A549 (cell line): ENCODE results near the gene THRA. TPM values are rescaled to one million over a fixed set of nuclear protein-coding genes. Genes with fewer than 3 reads are reported as not detected.
A peak's percentile ranks its signal among the peaks of the same experiment; 100 is the strongest.

Experiments used
- ATOH8 ChIP-seq: fragments of 250-450 bp; sonication (Bioruptor Pico); IDR thresholded peaks from 2 replicates; pipeline ENCODE4 v1.5.0; 2020; ENCODE audit warnings: low read depth, mild to moderate bottlenecking, moderate library complexity
- BHLHE40 ChIP-seq: IDR thresholded peaks from 2 replicates; pipeline ENCODE4 v1.6.1; 2012; ENCODE audit warnings: low read depth, low read length, inconsistent platforms
- CHD2 ChIP-seq: fragments of 150-350 bp; IDR thresholded peaks from 2 replicates; pipeline ENCODE4 v1.6.1; 2014; ENCODE audit warnings: low read length; ENCODE audit not compliant: partially characterized antibody
- EHF ChIP-seq: fragments of 250-450 bp; sonication (Bioruptor Pico); IDR thresholded peaks from 2 replicates; pipeline ENCODE4 v1.5.0; 2020; ENCODE audit warnings: mild to moderate bottlenecking
- EHMT2 ChIP-seq: fragments of 200-600 bp; sonication (generic); IDR thresholded peaks from 2 replicates; pipeline ENCODE4 v1.6.1; 2016; ENCODE audit warnings: antibody characterized with exemption, low read depth, mild to moderate bottlenecking, moderate library complexity
- EP300 ChIP-seq, 2 experiments: fragments of >200 bp; sonication (Bioruptor Twin); formaldehyde crosslinking; IDR thresholded peaks; 2 replicates in 1 of 2; 3 replicates in 1 of 2; pipeline ENCODE4 v1.6.1; 2016 to 2017
- ESRRA ChIP-seq: fragments of 150-350 bp; IDR thresholded peaks from 2 replicates; pipeline ENCODE4 v1.6.1; 2014; ENCODE audit warnings: mild to moderate bottlenecking, low read length, borderline replicate concordance
- FOSB ChIP-seq: fragments of 250-450 bp; sonication (Bioruptor Pico); IDR thresholded peaks from 2 replicates; pipeline ENCODE4 v1.5.0; 2020; ENCODE audit warnings: mild to moderate bottlenecking, moderate library complexity
- FOSL2 ChIP-seq, 2 experiments: fragments of 450-650 bp in 1 of 2; fragments of >200 bp in 1 of 2; sonication (Bioruptor Twin) in 1 of 2; formaldehyde crosslinking; IDR thresholded peaks; 2 replicates each; pipeline versions ENCODE4 v1.5.0 to v1.6.1; 2016 to 2020; ENCODE audit warnings: mild to moderate bottlenecking in 1 of 2, moderate library complexity in 1 of 2
- GATA3 ChIP-seq: IDR thresholded peaks from 2 replicates; pipeline ENCODE4 v1.6.1; 2012; ENCODE audit warnings: borderline replicate concordance
- HES2 ChIP-seq: fragments of >200 bp; sonication (Bioruptor Twin); formaldehyde crosslinking; IDR thresholded peaks from 2 replicates; pipeline ENCODE4 v1.6.1; 2016
- HOXA7 ChIP-seq: fragments of 250-450 bp; sonication (Bioruptor Pico); IDR thresholded peaks from 2 replicates; pipeline ENCODE4 v1.5.0; 2020; ENCODE audit warnings: mild to moderate bottlenecking, moderate library complexity
- HOXB13 ChIP-seq: fragments of 250-450 bp; sonication (Bioruptor Pico); IDR thresholded peaks from 2 replicates; pipeline ENCODE4 v1.5.0; 2020; ENCODE audit warnings: low read depth, mild to moderate bottlenecking, moderate library complexity
- HOXB5 ChIP-seq: fragments of 250-450 bp; sonication (Bioruptor Pico); IDR thresholded peaks from 2 replicates; pipeline ENCODE4 v1.5.0; 2020; ENCODE audit warnings: mild to moderate bottlenecking, moderate library complexity
- KDM1A ChIP-seq: fragments of 200-600 bp; sonication (generic); IDR thresholded peaks from 2 replicates; pipeline ENCODE4 v1.6.1; 2016; ENCODE audit warnings: low read depth, mild to moderate bottlenecking
- KDM5A ChIP-seq: fragments of 200-600 bp; sonication (generic); IDR thresholded peaks from 2 replicates; pipeline ENCODE4 v1.6.1; 2016; ENCODE audit warnings: antibody characterized with exemption, mild to moderate bottlenecking
- MAX ChIP-seq: IDR thresholded peaks from 2 replicates; pipeline ENCODE4 v1.6.1; 2012
- MYC ChIP-seq: IDR thresholded peaks from 2 replicates; pipeline ENCODE4 v1.6.1; 2012; ENCODE audit warnings: mild to moderate bottlenecking, inconsistent platforms, low read length, improper control_type of control experiment, borderline replicate concordance
- NFE2L2 ChIP-seq: fragments of 150-350 bp; conservative IDR thresholded peaks from 2 replicates; pipeline ENCODE4 v1.6.1; 2014; ENCODE audit warnings: low read length
- NPAS2 ChIP-seq: fragments of 250-450 bp; sonication (Bioruptor Pico); IDR thresholded peaks from 2 replicates; pipeline ENCODE4 v1.8.0; 2022; ENCODE audit warnings: mild to moderate bottlenecking, moderate library complexity, borderline replicate concordance
- PBX3 ChIP-seq: IDR thresholded peaks from 2 replicates; pipeline ENCODE4 v1.6.1; 2012
- PHF8 ChIP-seq: fragments of 200-600 bp; sonication (generic); IDR thresholded peaks from 2 replicates; pipeline ENCODE4 v1.6.1; 2016; ENCODE audit warnings: low read depth, mild to moderate bottlenecking, antibody characterized with exemption, moderate library complexity, borderline replicate concordance
- RAD21 ChIP-seq, 2 experiments: fragments of >200 bp in 1 of 2; sonication (Bioruptor Twin) in 1 of 2; formaldehyde crosslinking in 1 of 2; IDR thresholded peaks in 1 of 2; conservative IDR thresholded peaks in 1 of 2; 2 replicates in 1 of 2; 3 replicates in 1 of 2; pipeline ENCODE4 v1.6.1; 2012 to 2018; ENCODE audit warnings: inconsistent platforms in 1 of 2
- RARB ChIP-seq: fragments of 250-450 bp; sonication (Bioruptor Pico); IDR thresholded peaks from 2 replicates; pipeline ENCODE4 v1.8.0; 2021; ENCODE audit warnings: mild to moderate bottlenecking, moderate library complexity
- RCOR1 ChIP-seq: fragments of 150-350 bp; IDR thresholded peaks from 2 replicates; pipeline ENCODE4 v1.6.1; 2014; ENCODE audit warnings: antibody characterized with exemption, low read length, low read depth
- REST ChIP-seq: fragments of 200-600 bp; sonication (generic); IDR thresholded peaks from 2 replicates; pipeline ENCODE4 v1.6.1; 2016; ENCODE audit warnings: antibody characterized with exemption, mild to moderate bottlenecking, moderate library complexity
- SMC3 ChIP-seq: fragments of >200 bp; sonication (Bioruptor Twin); formaldehyde crosslinking; IDR thresholded peaks from 3 replicates; pipeline ENCODE4 v1.6.1; 2018; ENCODE audit warnings: inconsistent platforms
- SREBF2 ChIP-seq: fragments of 450-650 bp; IDR thresholded peaks from 2 replicates; pipeline ENCODE4 v1.6.1; 2014; ENCODE audit warnings: mild to moderate bottlenecking, moderate library complexity
- TP53 ChIP-seq: fragments of 250-450 bp; sonication (Bioruptor Pico); IDR thresholded peaks from 2 replicates; pipeline ENCODE4 v1.5.0; 2021; ENCODE audit warnings: mild to moderate bottlenecking, moderate library complexity
- USF2 ChIP-seq: fragments of 450-650 bp; IDR thresholded peaks from 2 replicates; pipeline ENCODE4 v1.6.1; 2014; ENCODE audit warnings: antibody characterized with exemption
- ZFP36 ChIP-seq: fragments of 450-650 bp; IDR thresholded peaks from 2 replicates; pipeline ENCODE4 v1.6.1; 2014; ENCODE audit warnings: borderline replicate concordance; ENCODE audit not compliant: partially characterized antibody
- ZNF302 ChIP-seq: fragments of 250-450 bp; sonication (Bioruptor Pico); IDR thresholded peaks from 2 replicates; pipeline ENCODE4 v1.9.0; 2021; ENCODE audit warnings: inconsistent platforms, mild to moderate bottlenecking, moderate library complexity
- polyA plus RNA-seq, 4 experiments: library from polyadenylated mRNA; depleted of rRNA in 3 of 4; stranded (reverse); fragments of >200 nt; fragmentation: RNase III in 1 of 4; extraction: RNeasy Plus Mini Kit Qiagen cat#74134 plus additional on column Dnase treatment in 1 of 4; gene quantifications; 2 replicates in 3 of 4; 3 replicates in 1 of 4; pipeline ENCODE4 v1.2.3, GENCODE V29; 2011 to 2017

The THRA gene
- polyA plus RNA-seq, 2 of the 4 experiments (the other 2 are of a cell fraction) = 20.1 to 22.5 TPM

GRCh38 chr17:40113110-40113906 is 50.5 kb downstream of the THRA start (continued):
- TF ChIP-seq EHF (peak; percentile 74), HES2 (no peak), HOXB5 (CRISPR knock-in tag) (peak; percentile 87; the same call in 1 of the 2 replicates), KDM5A (no peak), NFE2L2 (no peak), ATOH8 (CRISPR knock-in tag) (peak; percentile 66), GATA3 (peak; percentile 28; the same call in 1 of the 2 replicates), PHF8 (no peak), TP53 (CRISPR knock-in tag) (peak; percentile 79; the same call in 1 of the 2 replicates), CHD2 (peak; percentile 28), MYC (peak; percentile 99), ESRRA (no peak), USF2 (peak; percentile 96), NPAS2 (CRISPR knock-in tag) (peak; percentile 80), KDM1A (no peak), RCOR1 (no peak), EHMT2 (no peak), BHLHE40 (no peak), PBX3 (peak; percentile 64; the same call in 1 of the 2 replicates), HOXB13 (CRISPR knock-in tag) (0 out of 2 replicates have a peak, but pooled peaks have one; percentile 45), FOSB (CRISPR knock-in tag) (no peak), HOXA7 (0 out of 2 replicates have a peak, but pooled peaks have one; percentile 50), REST (no peak), ZFP36 (no peak), MAX (peak; percentile 100), ZNF302 (peak; percentile 60; the same call in 1 of the 2 replicates), EP300 (IDR thresholded peaks at IDR 0.05) (no peak), FOSL2 (IDR thresholded peaks at IDR 0.05) (no peak), FOSL2 (CRISPR knock-in tag; IDR thresholded peaks at IDR 0.05) (no peak), RAD21 (conservative IDR thresholded peaks at IDR 0.05 in 1 of 2, IDR thresholded peaks at IDR 0.05 in 1 of 2) (peak; percentile 88 to 95; a peak in 4 of 5 replicates), SREBF2 (no peak), RARB (no peak), SMC3 (peak; percentile 84; the same call in 1 of the 3 replicates)
